Smooth muscle cell (in vitro differentiated cells): ENCODE results near the gene ALB. TPM values are rescaled to one million over a fixed set of nuclear protein-coding genes. Genes with fewer than 3 reads are reported as not detected.

ENCODE experiments used
- DNase-seq: peaks from one replicate; lab custom pipeline; 2025; ENCODE audit not compliant: unreplicated experiment; lab: John Stamatoyannopoulos, UW
- H2AFZ ChIP-seq: fragments of 200-600 bp; sonication (generic); 2 replicates; pipeline ENCODE4 v1.6.0; 2016; ENCODE audit warnings: antibody characterized with exemption, low read depth, mild to moderate bottlenecking
- H3F3A ChIP-seq: fragments of 200-600 bp; sonication (generic); 2 replicates; pipeline ENCODE4 v1.6.0; 2017; ENCODE audit warnings: antibody characterized with exemption, low read depth
- H3K27ac ChIP-seq: fragments of 200-600 bp; sonication (generic); 2 replicates; pipeline ENCODE4 v1.5.1; 2016; ENCODE audit warnings: low read depth, mild to moderate bottlenecking
- H3K27me3 ChIP-seq: fragments of 200-600 bp; sonication (generic); 2 replicates; pipeline ENCODE4 v1.6.1; 2016; ENCODE audit warnings: low read depth, mild to moderate bottlenecking
- H3K36me3 ChIP-seq: fragments of 200-600 bp; sonication (generic); 2 replicates; pipeline ENCODE4 v1.5.1; 2016; ENCODE audit warnings: low read depth
- H3K4me1 ChIP-seq: fragments of 200-600 bp; sonication (generic); 2 replicates; pipeline ENCODE4 v1.5.1; 2016; ENCODE audit warnings: low read depth
- H3K4me2 ChIP-seq: fragments of 200-600 bp; sonication (generic); 2 replicates; pipeline ENCODE4 v1.6.0; 2016; ENCODE audit warnings: mild to moderate bottlenecking
- H3K4me3 ChIP-seq: fragments of 200-600 bp; sonication (generic); 2 replicates; pipeline ENCODE4 v1.5.1; 2016; ENCODE audit warnings: mild to moderate bottlenecking
- H3K79me2 ChIP-seq: fragments of 200-600 bp; sonication (generic); 2 replicates; pipeline ENCODE4 v1.6.0; 2016; ENCODE audit warnings: low read depth, mild to moderate bottlenecking
- H3K9ac ChIP-seq: fragments of 200-600 bp; sonication (generic); 2 replicates; pipeline ENCODE4 v1.6.0; 2016; ENCODE audit warnings: low read depth
- H3K9me3 ChIP-seq: fragments of 200-600 bp; sonication (generic); replicated peaks from 2 replicates; pipeline ENCODE4 v1.5.1; 2016; ENCODE audit warnings: low read depth
- H4K20me1 ChIP-seq: fragments of 200-600 bp; sonication (generic); 2 replicates; pipeline ENCODE4 v1.6.0; 2016; ENCODE audit warnings: low read depth
- CTCF ChIP-seq: fragments of 200-600 bp; sonication (generic); IDR thresholded peaks from 2 replicates; pipeline ENCODE4 v1.5.1; 2017; ENCODE audit warnings: borderline replicate concordance, mild to moderate bottlenecking, antibody characterized with exemption; ENCODE audit not compliant: insufficient read depth, poor library complexity, severe bottlenecking
- WGBS: methylation state at CpG from one replicate; pipeline ENCODE4 v1.1.7; 2016; ENCODE audit warnings: low lambda C conversion rate; 5-methylcytosine and 5-hydroxymethylcytosine counted together
- polyA plus RNA-seq: library from polyadenylated mRNA; unstranded; fragments of >200 nt; fragmentation: Nextera tagmentation; extraction: Ambion mirVana; gene quantifications from 2 replicates; pipeline ENCODE4 v1.2.1, GENCODE V29; 2016
- total RNA-seq: library from RNA; depleted of rRNA; stranded (reverse); fragments of >200 nt; gene quantifications from 2 replicates; pipeline ENCODE4 v1.2.3, GENCODE V29; 2014

Gene ALB
- total and polyA plus RNA-seq, 2 experiments from 2014 or later: 0.85 to 4.8 TPM

GRCh38 chr4:73460913-73461522 is 56.9 kb downstream of the ALB start:
- DNase-seq: no peak
- Histone ChIP-seq H3K36me3 (no peaks in the 10 kb centered on the region), H3K79me2 (no peaks in the 10 kb centered on the region), H3F3A (no peaks in the 10 kb centered on the region), H3K4me2 (no peak overlapping the region), H3K9ac (no peak overlapping the region), H4K20me1 (no peaks in the 10 kb centered on the region), H3K4me1 (no peaks in the 10 kb centered on the region), H3K9me3 (no peaks in the 10 kb centered on the region), H2AFZ (no peak overlapping the region), H3K4me3 (no peak overlapping the region), H3K27me3 (no peaks in the 10 kb centered on the region), H3K27ac (no peak overlapping the region)
- no peak for TF ChIP-seq CTCF
- 91% methylated on average over 3 of the region's 4 CpGs for WGBS

- Histone ChIP-seq H3K4me1 (no peaks in the 10 kb centered on the region), H3K9me3 (no peaks in the 10 kb centered on the region), H3K4me2 (no peak overlapping the region), H3K27ac (no peak overlapping the region), H4K20me1 (no peaks in the 10 kb centered on the region), H3K9ac (no peak overlapping the region), H3K27me3 (no peaks in the 10 kb centered on the region), H3K36me3 (no peaks in the 10 kb centered on the region), H3K79me2 (no peaks in the 10 kb centered on the region), H3K4me3 (no peak overlapping the region), H3F3A (no peaks in the 10 kb centered on the region), H2AFZ (no peak overlapping the region)
- WGBS: 93% methylated on average over 3 of the region's 3 CpGs
- no peak for DNase-seq
- TF ChIP-seq CTCF: no peak
Measured at GRCh38 chr4:73468170-73468569, 64.1 kb downstream of the ALB start.

- H3K4me3 ChIP-seq: no peak overlapping the region
- 87% methylated on average over 1 of the region's 1 CpG for WGBS
- no peaks in the 10 kb centered on the region for H4K20me1 ChIP-seq
- no peaks in the 10 kb centered on the region for H3K4me1 ChIP-seq
- no peaks in the 10 kb centered on the region for H3F3A ChIP-seq
- no peaks in the 10 kb centered on the region for H3K36me3 ChIP-seq
- no peak overlapping the region for H3K9ac ChIP-seq
- DNase-seq: no peak
- no peak overlapping the region for H3K27ac ChIP-seq
- no peak for TF ChIP-seq CTCF
- H2AFZ ChIP-seq: no peak overlapping the region
- no peaks in the 10 kb centered on the region for H3K79me2 ChIP-seq
- no peak overlapping the region for H3K4me2 ChIP-seq
- H3K9me3 ChIP-seq: no peaks in the 10 kb centered on the region
- no peaks in the 10 kb centered on the region for H3K27me3 ChIP-seq
Measured at GRCh38 chr4:73470728-73471127, 66.6 kb downstream of the ALB start.

Other genes starting within 250 kb of the ALB start
- 58.0 and 62.2 TPM in 2 replicates for gene ANKRD17, start 145.5 kb upstream of the ALB start, total RNA-seq
- gene ANKRD17, start 145.5 kb upstream of the ALB start, polyA plus RNA-seq: 29.7 and 33.8 TPM in 2 replicates
- gene AFP, start 31.9 kb downstream of the ALB start, total RNA-seq: 1.9 and 5.0 TPM in 2 replicates
- gene AFP, start 31.9 kb downstream of the ALB start, polyA plus RNA-seq: 6.0 and 7.3 TPM in 2 replicates
- not detected in 2 replicates for gene AFM, start 77.5 kb downstream of the ALB start, total RNA-seq
- not detected in 2 replicates for gene AFM, start 77.5 kb downstream of the ALB start, polyA plus RNA-seq
- 0.09 TPM in 1 of 2 replicates, not detected in the other for gene RASSF6, start 216.1 kb downstream of the ALB start, total RNA-seq
- gene RASSF6, start 216.1 kb downstream of the ALB start, polyA plus RNA-seq: 0.28 TPM in 1 of 2 replicates, not detected in the other